ENCODE data around the gene BDNF.

GRCh38 chr11:27696115-27696514 is 4.1 kb downstream of the BDNF start:
- TF ChIP-seq MAFK (IDR thresholded peaks at IDR 0.05; ENCODE audit: low read depth, low read length) (no peak), POLR2A (IDR thresholded peaks at IDR 0.05; ENCODE audit: control extremely low read depth in 1 of 2, low read depth in 2 of 2, low read length in 2 of 2) (no peak), CBX5 (IDR thresholded peaks at IDR 0.05; ENCODE audit: low read depth, low read length) (no peak), EZH2 (IDR thresholded peaks at IDR 0.05; ENCODE audit: low read depth, low read length, severe bottlenecking) (no peak), CTCF (IDR thresholded peaks at IDR 0.05; ENCODE audit: control extremely low read depth in 1 of 3, insufficient read depth in 1 of 3, low read depth in 1 of 3, low read length in 3 of 3) (no peak), SIN3A (conservative IDR thresholded peaks at IDR 0.05 in 1 of 2, IDR thresholded peaks at IDR 0.05 in 1 of 2; ENCODE audit: low read depth in 1 of 2, low read length in 2 of 2) (no peak), ATF2 (IDR thresholded peaks at IDR 0.05; ENCODE audit: low read length) (no peak), TAF1 (IDR thresholded peaks at IDR 0.05; ENCODE audit: low read depth, low read length) (no peak)
